ENCODE measurements around the gene SIX1.

SIX1 gene

DNA sequence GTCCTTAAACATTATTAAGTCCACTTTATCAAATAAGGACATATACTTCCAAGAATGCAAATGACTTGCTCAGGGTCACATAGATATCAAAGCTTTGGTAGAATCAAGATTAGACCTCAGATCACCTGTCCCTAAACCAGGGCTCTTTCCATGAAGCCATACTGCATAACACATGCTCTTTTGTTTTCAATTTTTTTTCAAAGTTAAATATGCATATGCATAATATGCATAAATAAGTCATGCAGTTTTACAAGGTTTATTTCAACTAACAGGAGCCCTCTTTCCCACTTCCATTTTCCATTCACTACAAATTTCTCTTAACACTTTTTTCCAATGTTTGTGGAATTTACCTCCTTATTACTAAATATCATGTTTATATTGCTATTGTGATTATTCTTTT lies 53.1 kb downstream of the SIX1 start (continued):
- TF ChIP-seq ZNF518A (tag by site-specific recombination; conservative IDR thresholded peaks at IDR 0.05; ENCODE audit: low read depth): no peak
- TF ChIP-seq, protein P1, sequence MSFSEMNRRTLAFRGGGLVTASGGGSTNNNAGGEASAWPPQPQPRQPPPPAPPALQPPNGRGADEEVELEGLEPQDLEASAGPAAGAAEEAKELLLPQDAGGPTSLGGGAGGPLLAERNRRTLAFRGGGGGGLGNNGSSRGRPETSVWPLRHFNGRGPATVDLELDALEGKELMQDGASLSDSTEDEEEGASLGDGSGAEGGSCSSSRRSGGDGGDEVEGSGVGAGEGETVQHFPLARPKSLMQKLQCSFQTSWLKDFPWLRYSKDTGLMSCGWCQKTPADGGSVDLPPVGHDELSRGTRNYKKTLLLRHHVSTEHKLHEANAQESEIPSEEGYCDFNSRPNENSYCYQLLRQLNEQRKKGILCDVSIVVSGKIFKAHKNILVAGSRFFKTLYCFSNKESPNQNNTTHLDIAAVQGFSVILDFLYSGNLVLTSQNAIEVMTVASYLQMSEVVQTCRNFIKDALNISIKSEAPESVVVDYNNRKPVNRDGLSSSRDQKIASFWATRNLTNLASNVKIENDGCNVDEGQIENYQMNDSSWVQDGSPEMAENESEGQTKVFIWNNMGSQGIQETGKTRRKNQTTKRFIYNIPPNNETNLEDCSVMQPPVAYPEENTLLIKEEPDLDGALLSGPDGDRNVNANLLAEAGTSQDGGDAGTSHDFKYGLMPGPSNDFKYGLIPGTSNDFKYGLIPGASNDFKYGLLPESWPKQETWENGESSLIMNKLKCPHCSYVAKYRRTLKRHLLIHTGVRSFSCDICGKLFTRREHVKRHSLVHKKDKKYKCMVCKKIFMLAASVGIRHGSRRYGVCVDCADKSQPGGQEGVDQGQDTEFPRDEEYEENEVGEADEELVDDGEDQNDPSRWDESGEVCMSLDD (tag by site-specific recombination; IDR thresholded peaks at IDR 0.05): no peak
- TF ChIP-seq, protein P2, sequence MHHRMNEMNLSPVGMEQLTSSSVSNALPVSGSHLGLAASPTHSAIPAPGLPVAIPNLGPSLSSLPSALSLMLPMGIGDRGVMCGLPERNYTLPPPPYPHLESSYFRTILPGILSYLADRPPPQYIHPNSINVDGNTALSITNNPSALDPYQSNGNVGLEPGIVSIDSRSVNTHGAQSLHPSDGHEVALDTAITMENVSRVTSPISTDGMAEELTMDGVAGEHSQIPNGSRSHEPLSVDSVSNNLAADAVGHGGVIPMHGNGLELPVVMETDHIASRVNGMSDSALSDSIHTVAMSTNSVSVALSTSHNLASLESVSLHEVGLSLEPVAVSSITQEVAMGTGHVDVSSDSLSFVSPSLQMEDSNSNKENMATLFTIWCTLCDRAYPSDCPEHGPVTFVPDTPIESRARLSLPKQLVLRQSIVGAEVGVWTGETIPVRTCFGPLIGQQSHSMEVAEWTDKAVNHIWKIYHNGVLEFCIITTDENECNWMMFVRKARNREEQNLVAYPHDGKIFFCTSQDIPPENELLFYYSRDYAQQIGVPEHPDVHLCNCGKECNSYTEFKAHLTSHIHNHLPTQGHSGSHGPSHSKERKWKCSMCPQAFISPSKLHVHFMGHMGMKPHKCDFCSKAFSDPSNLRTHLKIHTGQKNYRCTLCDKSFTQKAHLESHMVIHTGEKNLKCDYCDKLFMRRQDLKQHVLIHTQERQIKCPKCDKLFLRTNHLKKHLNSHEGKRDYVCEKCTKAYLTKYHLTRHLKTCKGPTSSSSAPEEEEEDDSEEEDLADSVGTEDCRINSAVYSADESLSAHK (tag by site-specific recombination; IDR thresholded peaks at IDR 0.05): no peak

- H3K9me3 ChIP-seq (ENCODE audit: control insufficient read depth, insufficient read depth, low read depth, low read length): no peaks in the 10 kb centered on the region
- TF ChIP-seq KLF10 (tag by site-specific recombination; IDR thresholded peaks at IDR 0.05): no peak
- TF ChIP-seq ZNF558 (tag by site-specific recombination; IDR thresholded peaks at IDR 0.05): no peak
- no peak for TF ChIP-seq GLIS2 (tag by site-specific recombination; IDR thresholded peaks at IDR 0.05)
- H3K4me3 ChIP-seq (ENCODE audit: low read depth, low read length): no peak overlapping the region
- no peak overlapping the region for H3K27ac ChIP-seq (ENCODE audit: extremely low read depth, low read depth, low read length)
- H3K36me3 ChIP-seq (ENCODE audit: control insufficient read depth in 2 of 2, insufficient read depth in 1 of 2, low read length in 2 of 2): no peaks in the 10 kb centered on the region
- no peaks in the 10 kb centered on the region for H3K4me1 ChIP-seq (ENCODE audit: control insufficient read depth, insufficient read depth, low read length)
- CTCF ChIA-PET: interaction anchor here (0.5 to 0.6 kb wide), 2 partner anchors 326 to 410 kb away, joined by 3 to 5 read pairs; no protein-coding TSS in a partner anchor
- POLR2A ChIA-PET: no interaction called here
Measured at GRCh38 chr14:60594062-60594461, 55.2 kb downstream of the SIX1 start.
